K562 (cell line): ENCODE results near the gene LRPAP1.
"Not testable (repeated sequence)": the region's sequence is repeated elsewhere in the genome, so short reads cannot be mapped to it uniquely, and the experiment has no call there.

Source experiments
- ARID2 ChIP-seq: fragments of 450-650 bp; IDR thresholded peaks from 2 replicates; pipeline ENCODE4 v1.6.1; 2017; ENCODE audit warnings: antibody characterized with exemption, mild to moderate bottlenecking
- BHLHE40 ChIP-seq: IDR thresholded peaks from 2 replicates; pipeline ENCODE4 v1.6.1; 2011; ENCODE audit warnings: low read length, improper control_type of control experiment
- CGGBP1 ChIP-seq: fragments of 250-450 bp; sonication (Bioruptor Pico); IDR thresholded peaks from 2 replicates; pipeline ENCODE4 v1.9.0; 2021; ENCODE audit warnings: mild to moderate bottlenecking
- DPF2 ChIP-seq: fragments of 450-650 bp; IDR thresholded peaks from 2 replicates; pipeline ENCODE4 v1.6.1; 2016
- KAT7 ChIP-seq: sonication (generic); formaldehyde crosslinking; IDR thresholded peaks from 2 replicates; pipeline ENCODE4 v1.8.0; 2022; ENCODE audit warnings: missing genetic modification reagents, mild to moderate bottlenecking, borderline replicate concordance
- RBM34 ChIP-seq: fragments of 200-400 bp; formaldehyde crosslinking; IDR thresholded peaks from 2 replicates; pipeline ENCODE4 v1.6.1; 2018; ENCODE audit warnings: low read length, borderline replicate concordance; ENCODE audit not compliant: insufficient read depth
- TAF1 ChIP-seq: IDR thresholded peaks from 2 replicates; pipeline ENCODE4 v1.6.1; 2011; ENCODE audit warnings: mild to moderate bottlenecking, low read length, moderate library complexity; ENCODE audit not compliant: insufficient read depth, control insufficient read depth, severe bottlenecking; ENCODE audit errors: extremely low read depth
- TEAD4 ChIP-seq, 2 experiments: sonication (generic) in 1 of 2; formaldehyde crosslinking in 1 of 2; IDR thresholded peaks; 2 replicates each; pipeline versions ENCODE4 v1.6.1 to v1.8.0; 2012 to 2022; ENCODE audit warnings: borderline replicate concordance in 1 of 2, inconsistent platforms in 1 of 2, low read length in 1 of 2, mild to moderate bottlenecking in 1 of 2, missing genetic modification reagents in 1 of 2
- TF ChIP-seq, protein P1 (sequence below), 3 experiments: IDR thresholded peaks in 2 of 3; conservative IDR thresholded peaks in 1 of 3; 2 replicates each; pipeline ENCODE4 v1.5.1; 2011 to 2012; ENCODE audit warnings: low read length in 3 of 3, mild to moderate bottlenecking in 3 of 3, control low read depth in 2 of 3, improper control_type of control experiment in 1 of 3, inconsistent platforms in 1 of 3, low read depth in 1 of 3, mixed read lengths in 1 of 3, moderate library complexity in 1 of 3; ENCODE audit not compliant: insufficient read depth in 2 of 3
- TF ChIP-seq, protein P2 (sequence below), 2 experiments: fragments of 450-650 bp; IDR thresholded peaks; 2 replicates each; pipeline ENCODE4 v1.6.1; 2016; ENCODE audit warnings: mild to moderate bottlenecking in 2 of 2, borderline replicate concordance in 1 of 2, low read depth in 1 of 2, moderate library complexity in 1 of 2
- TF ChIP-seq, protein P3 (sequence below): sonication (generic); formaldehyde crosslinking; IDR thresholded peaks from 2 replicates; pipeline ENCODE4 v1.8.0; 2023; ENCODE audit warnings: missing genetic modification reagents, mild to moderate bottlenecking, borderline replicate concordance

- TF ChIP-seq TEAD4 (IDR thresholded peaks at IDR 0.05; ENCODE audit: low read length); TEAD4 (CRISPR knock-in tag; IDR thresholded peaks at IDR 0.05; ENCODE audit: borderline replicate concordance); TAF1; CGGBP1 (CRISPR knock-in tag); DPF2; ARID2; RBM34; KAT7; BHLHE40: not testable (repeated sequence)
- TF ChIP-seq, protein P1, sequence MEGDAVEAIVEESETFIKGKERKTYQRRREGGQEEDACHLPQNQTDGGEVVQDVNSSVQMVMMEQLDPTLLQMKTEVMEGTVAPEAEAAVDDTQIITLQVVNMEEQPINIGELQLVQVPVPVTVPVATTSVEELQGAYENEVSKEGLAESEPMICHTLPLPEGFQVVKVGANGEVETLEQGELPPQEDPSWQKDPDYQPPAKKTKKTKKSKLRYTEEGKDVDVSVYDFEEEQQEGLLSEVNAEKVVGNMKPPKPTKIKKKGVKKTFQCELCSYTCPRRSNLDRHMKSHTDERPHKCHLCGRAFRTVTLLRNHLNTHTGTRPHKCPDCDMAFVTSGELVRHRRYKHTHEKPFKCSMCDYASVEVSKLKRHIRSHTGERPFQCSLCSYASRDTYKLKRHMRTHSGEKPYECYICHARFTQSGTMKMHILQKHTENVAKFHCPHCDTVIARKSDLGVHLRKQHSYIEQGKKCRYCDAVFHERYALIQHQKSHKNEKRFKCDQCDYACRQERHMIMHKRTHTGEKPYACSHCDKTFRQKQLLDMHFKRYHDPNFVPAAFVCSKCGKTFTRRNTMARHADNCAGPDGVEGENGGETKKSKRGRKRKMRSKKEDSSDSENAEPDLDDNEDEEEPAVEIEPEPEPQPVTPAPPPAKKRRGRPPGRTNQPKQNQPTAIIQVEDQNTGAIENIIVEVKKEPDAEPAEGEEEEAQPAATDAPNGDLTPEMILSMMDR (IDR thresholded peaks at IDR 0.05 in 2 of 3, conservative IDR thresholded peaks at IDR 0.05 in 1 of 3; ENCODE audit: insufficient read depth in 2 of 3, low read depth in 1 of 3, low read length in 3 of 3), result not testable (repeated sequence)
- TF ChIP-seq, protein P2, sequence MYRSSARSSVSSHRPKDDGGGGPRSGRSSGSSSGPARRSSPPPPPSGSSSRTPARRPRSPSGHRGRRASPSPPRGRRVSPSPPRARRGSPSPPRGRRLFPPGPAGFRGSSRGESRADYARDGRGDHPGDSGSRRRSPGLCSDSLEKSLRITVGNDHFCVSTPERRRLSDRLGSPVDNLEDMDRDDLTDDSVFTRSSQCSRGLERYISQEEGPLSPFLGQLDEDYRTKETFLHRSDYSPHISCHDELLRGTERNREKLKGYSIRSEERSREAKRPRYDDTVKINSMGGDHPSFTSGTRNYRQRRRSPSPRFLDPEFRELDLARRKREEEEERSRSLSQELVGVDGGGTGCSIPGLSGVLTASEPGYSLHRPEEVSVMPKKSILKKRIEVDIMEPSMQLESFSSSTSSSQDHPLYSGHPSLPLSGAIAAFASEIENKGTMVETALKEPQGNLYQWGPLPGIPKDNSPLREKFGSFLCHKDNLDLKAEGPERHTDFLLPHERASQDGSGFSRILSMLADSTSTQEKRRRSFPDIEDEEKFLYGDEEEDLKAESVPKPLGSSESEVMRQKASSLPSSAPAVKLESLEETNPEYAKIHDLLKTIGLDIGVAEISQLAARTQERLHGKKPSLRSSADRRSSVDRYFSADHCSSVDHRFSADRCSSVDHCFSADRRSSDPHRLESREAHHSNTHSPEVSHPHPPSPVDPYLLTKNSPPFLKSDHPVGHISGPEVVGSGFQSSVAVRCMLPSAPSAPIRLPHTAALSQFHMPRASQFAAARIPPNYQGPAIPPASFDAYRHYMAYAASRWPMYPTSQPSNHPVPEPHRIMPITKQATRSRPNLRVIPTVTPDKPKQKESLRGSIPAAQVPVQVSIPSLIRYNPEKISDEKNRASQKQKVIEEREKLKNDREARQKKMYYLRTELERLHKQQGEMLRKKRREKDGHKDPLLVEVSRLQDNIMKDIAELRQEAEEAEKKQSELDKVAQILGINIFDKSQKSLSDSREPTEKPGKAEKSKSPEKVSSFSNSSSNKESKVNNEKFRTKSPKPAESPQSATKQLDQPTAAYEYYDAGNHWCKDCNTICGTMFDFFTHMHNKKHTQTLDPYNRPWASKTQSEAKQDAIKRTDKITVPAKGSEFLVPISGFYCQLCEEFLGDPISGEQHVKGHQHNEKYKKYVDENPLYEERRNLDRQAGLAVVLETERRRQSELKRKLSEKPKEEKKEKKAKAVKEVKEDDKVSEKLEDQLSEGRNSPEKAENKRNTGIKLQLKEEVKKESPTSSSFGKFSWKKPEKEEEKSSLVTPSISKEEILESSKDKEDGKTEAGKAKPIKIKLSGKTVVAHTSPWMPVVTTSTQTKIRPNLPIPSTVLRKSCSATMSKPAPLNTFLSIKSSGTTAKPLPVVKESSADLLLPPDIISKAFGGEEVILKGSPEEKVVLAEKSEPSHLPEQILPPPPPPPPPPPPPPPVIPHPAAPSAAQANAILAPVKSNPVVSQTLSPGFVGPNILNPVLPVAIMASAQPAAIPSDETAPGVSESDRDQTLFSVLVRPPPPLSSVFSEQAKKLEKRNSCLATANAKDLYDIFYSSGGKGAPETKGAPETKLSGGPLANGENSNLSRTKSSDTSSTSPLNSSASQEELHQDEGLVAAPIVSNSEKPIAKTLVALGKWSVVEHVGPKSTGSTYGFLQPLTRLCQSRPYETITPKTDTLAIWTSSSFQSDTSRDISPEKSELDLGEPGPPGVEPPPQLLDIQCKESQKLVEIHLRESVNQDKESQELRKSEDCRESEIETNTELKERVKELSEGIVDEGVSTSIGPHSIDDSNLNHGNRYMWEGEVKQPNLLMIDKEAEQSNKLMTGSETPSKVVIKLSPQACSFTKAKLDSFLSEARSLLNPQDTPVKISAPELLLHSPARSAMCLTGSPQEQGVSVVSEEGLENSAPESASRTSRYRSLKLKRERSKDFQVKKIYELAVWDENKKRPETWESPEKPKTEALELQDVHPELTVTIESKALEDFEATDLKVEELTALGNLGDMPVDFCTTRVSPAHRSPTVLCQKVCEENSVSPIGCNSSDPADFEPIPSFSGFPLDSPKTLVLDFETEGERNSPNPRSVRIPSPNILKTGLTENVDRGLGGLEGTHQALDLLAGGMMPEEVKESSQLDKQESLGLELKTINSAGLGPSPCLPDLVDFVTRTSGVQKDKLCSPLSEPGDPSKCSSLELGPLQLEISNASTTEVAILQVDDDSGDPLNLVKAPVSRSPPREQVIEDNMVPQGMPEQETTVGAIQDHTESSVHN (IDR thresholded peaks at IDR 0.05; ENCODE audit: borderline replicate concordance in 1 of 2, low read depth in 1 of 2), result not testable (repeated sequence)
- TF ChIP-seq, protein P3, sequence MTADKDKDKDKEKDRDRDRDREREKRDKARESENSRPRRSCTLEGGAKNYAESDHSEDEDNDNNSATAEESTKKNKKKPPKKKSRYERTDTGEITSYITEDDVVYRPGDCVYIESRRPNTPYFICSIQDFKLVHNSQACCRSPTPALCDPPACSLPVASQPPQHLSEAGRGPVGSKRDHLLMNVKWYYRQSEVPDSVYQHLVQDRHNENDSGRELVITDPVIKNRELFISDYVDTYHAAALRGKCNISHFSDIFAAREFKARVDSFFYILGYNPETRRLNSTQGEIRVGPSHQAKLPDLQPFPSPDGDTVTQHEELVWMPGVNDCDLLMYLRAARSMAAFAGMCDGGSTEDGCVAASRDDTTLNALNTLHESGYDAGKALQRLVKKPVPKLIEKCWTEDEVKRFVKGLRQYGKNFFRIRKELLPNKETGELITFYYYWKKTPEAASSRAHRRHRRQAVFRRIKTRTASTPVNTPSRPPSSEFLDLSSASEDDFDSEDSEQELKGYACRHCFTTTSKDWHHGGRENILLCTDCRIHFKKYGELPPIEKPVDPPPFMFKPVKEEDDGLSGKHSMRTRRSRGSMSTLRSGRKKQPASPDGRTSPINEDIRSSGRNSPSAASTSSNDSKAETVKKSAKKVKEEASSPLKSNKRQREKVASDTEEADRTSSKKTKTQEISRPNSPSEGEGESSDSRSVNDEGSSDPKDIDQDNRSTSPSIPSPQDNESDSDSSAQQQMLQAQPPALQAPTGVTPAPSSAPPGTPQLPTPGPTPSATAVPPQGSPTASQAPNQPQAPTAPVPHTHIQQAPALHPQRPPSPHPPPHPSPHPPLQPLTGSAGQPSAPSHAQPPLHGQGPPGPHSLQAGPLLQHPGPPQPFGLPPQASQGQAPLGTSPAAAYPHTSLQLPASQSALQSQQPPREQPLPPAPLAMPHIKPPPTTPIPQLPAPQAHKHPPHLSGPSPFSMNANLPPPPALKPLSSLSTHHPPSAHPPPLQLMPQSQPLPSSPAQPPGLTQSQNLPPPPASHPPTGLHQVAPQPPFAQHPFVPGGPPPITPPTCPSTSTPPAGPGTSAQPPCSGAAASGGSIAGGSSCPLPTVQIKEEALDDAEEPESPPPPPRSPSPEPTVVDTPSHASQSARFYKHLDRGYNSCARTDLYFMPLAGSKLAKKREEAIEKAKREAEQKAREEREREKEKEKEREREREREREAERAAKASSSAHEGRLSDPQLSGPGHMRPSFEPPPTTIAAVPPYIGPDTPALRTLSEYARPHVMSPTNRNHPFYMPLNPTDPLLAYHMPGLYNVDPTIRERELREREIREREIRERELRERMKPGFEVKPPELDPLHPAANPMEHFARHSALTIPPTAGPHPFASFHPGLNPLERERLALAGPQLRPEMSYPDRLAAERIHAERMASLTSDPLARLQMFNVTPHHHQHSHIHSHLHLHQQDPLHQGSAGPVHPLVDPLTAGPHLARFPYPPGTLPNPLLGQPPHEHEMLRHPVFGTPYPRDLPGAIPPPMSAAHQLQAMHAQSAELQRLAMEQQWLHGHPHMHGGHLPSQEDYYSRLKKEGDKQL (CRISPR knock-in tag), result not testable (repeated sequence)
Observed at GRCh38 chr4:3581334-3582090, 49.3 kb upstream of the LRPAP1 start.
